KBM-7 (cell line): ENCODE data around the gene LIPF.
"Not testable (repeated sequence)": the region's sequence is repeated elsewhere in the genome, so short reads cannot be mapped to it uniquely, and the experiment has no call there.

Source experiments
- DNase-seq: peaks from one replicate; pipeline ENCODE4 v3.0.0-alpha.2; 2015
- in situ Hi-C: fragments of 300-500 bp; cut with MboI; formaldehyde crosslinking; loops from 2 replicates; pipeline ENCODE4 v1.14.3; 2020; ENCODE audit warnings: low sequenced_read_pairs, low pct_unique_long_range_greater_than_20kb, mixed read lengths

LIPF gene

GRCh38 chr10:88668465-88668864 lies 4.2 kb downstream of the LIPF start:
- DNase-seq = no peak
- in situ Hi-C loops = no loop called here

- in situ Hi-C loops = no loop called here
Observed at GRCh38 chr10:88670497-88670896, 6.3 kb downstream of the LIPF start.

DNA sequence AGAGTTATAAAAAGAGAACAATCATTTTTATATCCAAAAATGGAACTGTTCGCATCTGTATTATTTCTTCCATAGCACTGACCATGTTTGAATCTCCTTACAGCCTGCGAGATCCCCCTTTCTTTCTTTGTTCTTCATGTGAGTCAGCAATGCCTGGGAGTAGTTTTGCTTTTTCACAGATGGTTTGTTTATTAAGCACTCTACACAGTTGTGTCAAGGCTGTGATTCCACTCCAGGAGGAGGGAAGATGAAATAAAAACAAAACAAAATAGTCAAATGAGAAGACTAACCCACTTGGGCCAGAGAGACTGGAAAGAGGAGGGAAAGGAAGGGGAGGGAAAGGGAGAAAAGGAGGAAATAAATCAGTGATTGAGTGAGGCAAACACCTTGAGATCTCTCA lies 7.8 kb downstream of the LIPF start:
- no peak for DNase-seq
- in situ Hi-C loops = no loop called here

More at GRCh38 chr10:88670497-88670896, 6.3 kb downstream of the LIPF start:
- DNase-seq = no peak

GRCh38 chr10:88676283-88677060 lies 12.2 kb downstream of the LIPF start:
- in situ Hi-C loops = no loop called here
- DNase-seq = no peak

- in situ Hi-C loops = no loop called here
- no peak for DNase-seq
Observed at GRCh38 chr10:88680958-88681357, 16.7 kb downstream of the LIPF start.

DNA sequence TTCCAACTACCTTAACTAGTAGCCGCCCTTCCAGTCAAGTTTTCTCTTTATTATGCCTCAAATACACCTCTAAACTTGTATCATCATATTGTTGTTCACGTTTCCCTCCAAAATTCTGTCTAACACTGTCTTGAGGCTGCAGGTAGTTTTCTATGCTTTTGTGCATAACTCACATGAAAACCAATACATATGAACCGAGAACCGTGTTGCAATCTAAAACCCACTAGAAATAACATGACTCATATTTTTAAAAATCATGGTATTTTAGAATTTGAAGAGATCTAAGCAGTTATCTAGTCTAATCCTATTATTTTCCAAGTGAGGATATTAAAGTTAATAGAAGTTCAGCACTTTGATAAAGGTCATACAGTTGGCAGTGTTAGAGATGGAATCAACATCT lies 18.2 kb downstream of the LIPF start:
- in situ Hi-C loops = no loop called here
- no peak for DNase-seq

DNA sequence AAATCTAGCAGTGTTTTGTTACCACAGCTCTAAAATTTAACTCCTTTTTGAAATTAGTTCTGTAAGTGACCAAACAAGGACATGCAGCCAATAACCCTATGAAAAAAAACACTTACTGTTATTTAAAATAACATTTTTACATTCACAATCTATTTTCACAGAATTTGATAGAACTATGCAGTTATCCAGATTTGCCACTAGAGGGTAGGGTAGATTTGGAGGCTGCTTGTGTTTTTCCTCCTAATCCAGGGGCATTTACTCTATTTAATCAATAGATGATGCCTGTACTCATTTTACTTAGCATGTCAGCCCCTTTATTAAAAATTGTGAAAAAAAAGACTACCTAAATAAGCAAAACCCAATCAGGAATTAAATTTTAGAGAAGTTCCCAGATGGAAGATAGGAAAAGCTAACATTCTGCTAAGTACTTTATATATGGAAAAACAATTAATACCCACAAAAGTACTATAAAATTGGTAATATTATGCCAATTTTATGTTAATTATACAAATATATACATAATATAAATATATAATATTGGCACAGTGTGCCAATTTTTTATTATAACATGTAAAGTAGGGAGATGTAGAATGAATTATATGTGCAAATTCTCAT lies 23.7 kb downstream of the LIPF start:
- in situ Hi-C loops = no loop called here
- DNase-seq = peak; percentile 29

DNA sequence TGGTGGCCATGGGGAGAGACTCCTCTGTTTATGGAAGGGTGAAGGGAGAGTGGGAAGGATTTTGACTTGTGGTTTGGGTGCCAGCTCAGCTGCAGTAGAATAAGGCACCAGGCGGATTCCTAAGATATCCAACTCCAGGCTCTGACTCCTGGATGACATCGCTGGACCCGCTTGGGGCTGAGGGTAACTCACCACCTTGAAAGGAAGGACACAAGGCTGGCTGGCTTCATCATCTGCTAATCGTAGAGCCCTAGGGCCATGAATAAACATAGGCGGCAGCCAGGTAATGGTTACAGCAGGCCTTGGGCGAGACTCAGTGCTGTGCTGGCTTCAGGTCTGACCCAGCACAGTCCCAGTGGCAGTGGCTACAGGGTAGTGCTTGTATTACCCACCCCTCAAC lies 25.1 kb downstream of the LIPF start:
- no peak for DNase-seq
- in situ Hi-C loops = no loop called here

DNA sequence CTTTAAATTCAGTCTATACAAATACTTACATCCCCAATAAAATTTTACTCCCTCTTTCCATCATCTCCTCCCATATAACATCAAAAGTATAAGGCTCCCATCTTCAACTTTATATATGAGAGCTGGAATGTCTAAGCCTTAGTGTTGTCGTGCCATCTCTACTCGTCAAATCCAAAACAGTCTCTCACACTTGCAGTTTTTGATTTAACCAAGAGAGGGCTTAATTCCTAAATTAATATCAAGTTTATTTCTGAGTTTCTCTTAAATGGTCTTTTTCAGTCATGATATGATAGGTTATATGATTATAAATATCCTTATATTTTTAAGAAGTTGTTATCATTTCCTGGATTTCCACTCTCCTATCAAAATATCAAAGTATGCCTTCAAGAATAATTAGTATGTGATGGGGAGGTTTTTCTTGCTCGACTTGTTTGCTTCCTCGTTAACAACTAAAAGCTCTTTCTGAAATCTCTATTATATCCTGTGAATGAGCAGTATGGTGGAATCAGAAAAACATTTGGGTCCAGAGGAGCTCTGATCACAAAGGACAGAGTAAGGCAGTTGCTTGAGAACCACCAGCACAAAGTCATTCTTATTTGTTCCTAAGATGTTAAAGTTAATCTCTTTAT lies 29.3 kb downstream of the LIPF start:
- no peak for DNase-seq
- in situ Hi-C loops = no loop called here

- DNase-seq = no peak
- in situ Hi-C loops = no loop called here
Observed at GRCh38 chr10:88702848-88703597, 38.8 kb downstream of the LIPF start.

- in situ Hi-C loops = no loop called here
- no peak for DNase-seq
Observed at GRCh38 chr10:88705958-88706357, 41.7 kb downstream of the LIPF start, which contains the start of gene LIPK. Gene LIPK (plus strand): TSS chr10:88706249. CDS start chr10:88724544, 18,295 bp downstream.

GRCh38 chr10:88707429-88708155 lies 43.4 kb downstream of the LIPF start:
- in situ Hi-C loops = no loop called here
- DNase-seq = no peak

DNA sequence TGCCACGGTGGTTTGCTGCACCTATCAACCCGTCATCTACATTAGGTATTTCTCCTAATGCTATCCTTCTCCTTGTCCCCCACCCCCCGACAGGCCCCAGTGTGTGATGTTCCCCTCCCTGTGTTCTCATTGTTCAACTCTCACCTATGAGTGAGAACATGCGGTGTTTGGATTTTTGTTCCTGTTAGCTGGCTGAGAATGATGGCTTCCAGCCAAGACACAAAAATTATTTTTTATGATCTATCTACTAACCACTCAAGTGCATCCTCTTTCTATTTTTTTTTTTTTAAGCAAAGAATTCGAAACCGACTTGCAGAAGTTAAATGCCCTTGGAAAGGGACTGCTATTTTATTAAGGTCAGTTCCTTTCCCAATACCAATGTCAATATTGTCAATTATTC lies 45.1 kb downstream of the LIPF start:
- in situ Hi-C loops = not testable (repeated sequence)

GRCh38 chr10:88715517-88715916 lies 51.3 kb downstream of the LIPF start:
- in situ Hi-C loops = no loop called here
- DNase-seq = no peak

More for the DNA sequence above, 45.1 kb downstream of the LIPF start:
- DNase-seq = peak; percentile 33

DNA sequence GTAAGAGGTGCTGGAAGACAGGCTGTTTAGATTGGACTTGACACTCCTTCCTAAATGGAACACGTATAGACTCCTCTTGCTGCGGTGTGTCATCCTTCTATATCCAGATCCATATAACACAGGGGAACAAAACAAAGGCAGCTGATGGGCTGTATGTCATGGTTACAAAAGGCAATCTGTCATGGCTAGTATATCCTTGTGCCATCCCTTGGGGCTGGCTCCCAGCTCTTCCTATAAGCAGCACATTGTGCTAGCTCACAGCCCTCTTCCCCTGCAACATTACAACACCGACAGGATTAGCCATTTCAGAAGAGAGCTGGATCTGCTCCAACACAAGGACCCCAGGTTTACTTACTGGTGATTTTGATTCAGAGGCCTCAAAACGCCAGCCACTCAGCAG lies 57.1 kb downstream of the LIPF start:
- in situ Hi-C loops = no loop called here
- no peak for DNase-seq

- peak; percentile 61 for DNase-seq
- in situ Hi-C loops = no loop called here
Observed at GRCh38 chr10:88725798-88726197, 61.6 kb downstream of the LIPF start.

DNA sequence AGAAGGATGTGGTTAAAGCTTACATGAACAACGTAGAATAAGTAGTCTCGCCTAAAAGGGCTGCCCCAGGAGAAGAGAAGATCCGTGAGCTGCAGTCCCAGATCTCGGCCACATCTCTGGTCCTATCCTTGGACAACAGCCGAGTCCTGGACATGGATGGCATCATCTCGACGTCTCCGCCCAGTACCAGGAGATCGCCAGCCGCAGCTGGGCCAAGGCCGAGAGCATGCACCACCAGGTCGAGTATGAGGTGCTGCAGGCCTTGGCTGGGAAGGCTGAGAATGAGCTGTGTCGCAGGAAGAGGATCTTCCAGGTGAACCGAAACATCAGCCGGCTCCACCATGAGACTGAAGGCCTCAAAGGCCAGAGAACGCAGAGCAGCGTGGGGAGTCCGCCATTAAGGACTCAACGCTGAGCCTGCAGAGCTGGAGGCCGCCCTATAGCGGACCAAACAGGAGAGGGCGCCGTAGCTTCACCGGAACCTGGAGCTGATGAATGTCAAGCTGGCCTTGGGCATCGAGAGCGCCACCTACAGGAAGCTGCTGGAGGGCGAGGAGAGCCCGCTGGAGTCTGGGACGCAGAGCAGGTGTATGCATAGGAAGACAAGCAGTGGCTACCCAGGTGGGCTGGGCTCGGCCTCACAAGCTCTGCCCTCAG lies 64.0 kb downstream of the LIPF start:
- in situ Hi-C loops = no loop called here
- DNase-seq = peak; percentile 51
